ENCODE results near the gene LRRC17.
A peak's percentile ranks its signal among the peaks of the same experiment; 100 is the strongest.

Gene LRRC17

DNA sequence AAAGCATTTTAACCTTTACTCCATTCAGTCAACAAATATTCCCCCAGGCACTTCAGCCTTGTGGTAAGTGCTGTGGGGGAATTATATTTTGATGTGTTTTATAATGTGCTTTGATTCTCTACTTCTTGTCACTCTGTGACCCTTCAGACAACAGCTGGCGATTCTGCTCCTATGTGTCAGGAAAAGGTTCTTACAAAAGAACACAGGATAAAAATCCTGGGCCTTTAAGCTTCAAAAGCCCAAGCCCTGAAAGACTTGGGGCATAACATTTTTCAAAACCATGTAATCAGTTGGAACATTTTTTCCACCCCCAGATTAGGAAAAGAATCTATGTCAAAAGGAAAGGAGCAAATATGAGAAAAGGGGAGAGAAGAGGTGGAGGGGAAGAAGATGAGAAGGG lies 37.8 kb upstream of the LRRC17 start:
- peaks cover 5 to 32% (median 25%) of the 10 kb centered on the region in 10 experiments; a peak in 17 of 20 replicates for H3K4me1 ChIP-seq
- peak overlapping the region in 4 of 11 experiments; percentile 2 to 22 (median 8); a peak in 5 of 22 replicates for H3K27ac ChIP-seq

DNA sequence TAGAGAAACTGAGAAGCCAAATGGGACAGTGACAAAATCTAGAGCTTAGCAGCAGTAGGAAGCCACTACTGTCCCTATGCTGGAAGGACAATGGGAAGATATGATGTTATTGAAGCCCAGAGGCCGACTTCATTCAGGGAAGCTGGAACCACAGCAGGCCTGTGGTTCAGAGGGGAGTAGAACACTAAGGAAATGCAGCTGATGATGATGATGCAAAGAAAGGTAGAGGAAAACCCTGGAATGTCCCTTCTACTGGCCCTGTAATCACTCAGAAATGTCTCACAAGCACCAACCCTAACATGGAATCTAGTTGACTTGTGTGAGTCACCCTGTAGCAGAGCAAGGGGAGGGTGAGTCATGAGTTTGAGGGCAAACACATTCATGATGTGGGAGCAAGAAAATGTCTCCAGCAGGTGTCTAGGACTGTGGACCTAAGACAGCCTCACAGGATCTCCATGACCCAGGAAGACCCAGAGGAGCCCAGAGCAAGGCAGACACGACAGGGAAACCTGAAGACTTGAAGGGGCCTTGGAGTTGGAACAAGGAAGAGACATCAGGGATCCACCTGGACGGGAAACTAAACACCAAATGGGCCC lies 37.0 kb upstream of the LRRC17 start:
- Histone ChIP-seq H3K4me1 (peaks cover 5 to 32% (median 25%) of the 10 kb centered on the region in 10 experiments; a peak in 17 of 20 replicates), H3K4me2 (peak overlapping the region in 6 of 11 experiments; percentile 24 to 59 (median 45); a peak in 12 of 22 replicates), H3K9ac (no peak overlapping the region), H4K20me1 (no peaks in the 10 kb centered on the region), H3K27me3 (no peaks in the 10 kb centered on the region), H3K4me3 (no peak overlapping the region), H3K36me3 (no peaks in the 10 kb centered on the region), H3K9me3 (replicated peaks in 1 of 11) (no peaks in the 10 kb centered on the region), H3K27ac (peak overlapping the region in 4 of 11 experiments; percentile 2 to 36 (median 17); a peak in 3 of 22 replicates)
- TF ChIP-seq Cebpa-rat (IDR thresholded peaks at IDR 0.05) = no peak

More for the DNA sequence above, 37.8 kb upstream of the LRRC17 start:
- no peak for TF ChIP-seq Cebpa-rat (IDR thresholded peaks at IDR 0.05)
- H3K4me3 ChIP-seq = no peak overlapping the region
- peak overlapping the region in 9 of 11 experiments; percentile 24 to 59 (median 45); a peak in 15 of 22 replicates for H3K4me2 ChIP-seq
- no peak overlapping the region for H3K9ac ChIP-seq
- H3K9me3 ChIP-seq (replicated peaks in 1 of 11) = no peaks in the 10 kb centered on the region
- no peaks in the 10 kb centered on the region for H4K20me1 ChIP-seq
- H3K36me3 ChIP-seq = no peaks in the 10 kb centered on the region
- no peaks in the 10 kb centered on the region for H3K27me3 ChIP-seq

DNA sequence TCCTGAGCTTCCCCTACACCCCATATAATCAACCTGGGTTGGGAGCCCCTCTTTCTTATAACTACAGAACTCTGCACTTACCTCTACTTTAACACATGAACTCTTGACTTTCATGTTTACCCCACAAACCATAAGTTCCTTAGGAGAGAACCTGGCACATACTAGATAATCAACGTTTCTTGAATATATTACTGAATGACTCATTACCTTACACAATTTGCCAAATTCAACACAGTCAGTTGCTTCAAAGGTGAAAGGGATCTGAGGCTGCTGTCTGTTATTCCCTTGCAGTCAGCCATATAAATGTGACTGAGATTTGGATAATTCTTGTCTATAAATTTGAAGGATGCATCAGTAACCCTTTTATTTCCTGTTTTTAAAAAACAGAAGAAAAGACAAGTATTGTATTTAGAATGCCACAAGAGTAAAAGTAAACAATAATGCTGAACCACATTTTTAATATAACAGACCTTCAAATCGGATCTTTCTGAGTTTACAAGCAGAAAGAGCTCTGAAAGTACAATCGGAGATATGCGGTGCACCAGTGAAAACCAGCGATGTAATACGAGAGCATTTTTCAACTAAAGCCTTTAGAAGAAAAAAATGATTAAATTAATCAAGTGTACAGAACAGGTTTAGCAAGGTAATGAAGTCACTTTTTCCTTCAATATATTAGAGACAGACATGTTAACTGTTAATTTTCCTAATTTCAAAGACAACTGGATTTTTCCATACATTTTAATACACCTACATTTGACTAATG lies 29.5 kb upstream of the LRRC17 start:
- Histone ChIP-seq H3K9ac (no peak overlapping the region), H3K4me2 (0 out of 22 replicates have a peak overlapping the region, but pooled peaks of 2 of the 11 experiments have one; percentile 1 to 13), H4K20me1 (no peaks in the 10 kb centered on the region), H3K4me1 (peaks cover 0 to 32% (median 11%) of the 10 kb centered on the region in 10 experiments; a peak in 15 of 20 replicates), H3K9me3 (replicated peaks in 1 of 11) (peaks cover 0 to 12% (median 5%) of the 10 kb centered on the region in 11 experiments; a peak in 10 of 22 replicates), H3K4me3 (no peak overlapping the region), H3K36me3 (no peaks in the 10 kb centered on the region), H3K27ac (no peak overlapping the region), H3K27me3 (no peaks in the 10 kb centered on the region)
- TF ChIP-seq Cebpa-rat (IDR thresholded peaks at IDR 0.05) = no peak

DNA sequence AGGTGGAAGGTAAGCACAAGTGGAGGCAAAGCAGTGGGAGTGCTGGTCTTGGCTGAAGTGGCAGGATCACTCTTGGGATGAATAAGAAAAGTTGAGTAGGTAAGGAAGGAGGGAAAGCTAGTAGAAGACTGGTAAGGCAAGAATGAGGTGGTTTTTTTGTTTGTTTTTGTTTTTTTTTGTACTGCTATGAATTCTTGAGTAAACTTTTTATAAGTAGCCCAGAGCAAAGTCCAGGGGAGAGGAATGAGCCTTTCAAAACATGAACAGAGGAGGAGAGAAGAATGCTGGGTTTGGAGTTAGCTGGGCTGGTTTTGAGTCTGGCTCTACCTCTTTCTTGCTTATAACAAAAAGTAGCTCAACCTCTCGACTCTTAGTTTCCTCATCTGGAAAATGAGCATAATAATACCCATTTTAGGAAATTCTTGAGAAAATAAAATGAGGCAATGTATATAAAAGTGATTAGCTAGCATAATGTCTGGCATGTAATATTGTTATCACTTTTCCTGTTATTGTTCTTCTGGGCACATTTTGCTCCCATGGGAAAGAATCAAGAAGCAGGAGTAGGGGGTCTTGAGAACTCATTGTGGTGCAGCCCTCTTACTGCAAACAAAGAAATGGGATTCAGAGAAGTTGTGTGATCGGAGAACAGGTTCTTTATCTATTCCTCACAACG lies 24.1 kb upstream of the LRRC17 start:
- TF ChIP-seq Cebpa-rat (IDR thresholded peaks at IDR 0.05) = no peak

DNA sequence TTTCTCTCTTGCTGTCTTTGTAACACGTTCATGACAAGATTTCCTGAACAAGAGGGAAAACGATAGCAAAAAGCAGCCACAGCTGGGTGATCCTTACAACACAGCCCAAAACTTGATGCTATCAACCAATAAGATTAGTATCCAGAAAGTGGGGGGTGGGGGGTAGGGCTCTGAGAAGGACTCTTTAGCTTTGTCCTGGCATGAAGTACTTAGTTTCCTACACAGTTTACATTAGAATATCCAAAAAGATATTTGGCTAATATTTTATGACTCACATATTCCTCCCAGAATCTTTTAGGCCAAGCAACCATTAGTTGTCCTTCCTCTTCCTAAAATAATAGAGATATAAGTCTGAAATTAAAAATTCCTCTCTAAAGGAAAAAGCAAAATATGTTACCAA lies 22.9 kb upstream of the LRRC17 start:
- H3K36me3 ChIP-seq = no peaks in the 10 kb centered on the region
- peaks cover 0 to 17% (median 10%) of the 10 kb centered on the region in 11 experiments; a peak in 10 of 22 replicates for H3K9me3 ChIP-seq (replicated peaks in 1 of 11)
- H3K27ac ChIP-seq = peak overlapping the region in 9 of 11 experiments; percentile 32 to 92 (median 84); a peak in 17 of 22 replicates
- H3K4me1 ChIP-seq = peaks cover 37 to 78% (median 63%) of the 10 kb centered on the region in 10 experiments
- no peaks in the 10 kb centered on the region for H3K27me3 ChIP-seq
- TF ChIP-seq Cebpa-rat (IDR thresholded peaks at IDR 0.05) = no peak
- peak overlapping the region in 3 of 11 experiments; percentile 37 to 61 (median 58); a peak in 5 of 22 replicates for H3K9ac ChIP-seq
- peak overlapping the region; percentile 61 to 92 (median 72) for H3K4me2 ChIP-seq
- H3K4me3 ChIP-seq = no peak overlapping the region
- H4K20me1 ChIP-seq = no peaks in the 10 kb centered on the region

More for the DNA sequence above, 24.1 kb upstream of the LRRC17 start:
- H4K20me1 ChIP-seq = no peaks in the 10 kb centered on the region
- peaks cover 0 to 17% (median 10%) of the 10 kb centered on the region in 11 experiments; a peak in 10 of 22 replicates for H3K9me3 ChIP-seq (replicated peaks in 1 of 11)
- H3K4me1 ChIP-seq = peaks cover 37 to 66% (median 54%) of the 10 kb centered on the region in 10 experiments
- H3K4me2 ChIP-seq = peak overlapping the region in 3 of 11 experiments; percentile 4 to 49 (median 29); a peak in 3 of 22 replicates
- H3K27me3 ChIP-seq = no peaks in the 10 kb centered on the region
- no peak overlapping the region for H3K9ac ChIP-seq
- H3K4me3 ChIP-seq = no peak overlapping the region
- H3K27ac ChIP-seq = no peak overlapping the region
- H3K36me3 ChIP-seq = no peaks in the 10 kb centered on the region

DNA sequence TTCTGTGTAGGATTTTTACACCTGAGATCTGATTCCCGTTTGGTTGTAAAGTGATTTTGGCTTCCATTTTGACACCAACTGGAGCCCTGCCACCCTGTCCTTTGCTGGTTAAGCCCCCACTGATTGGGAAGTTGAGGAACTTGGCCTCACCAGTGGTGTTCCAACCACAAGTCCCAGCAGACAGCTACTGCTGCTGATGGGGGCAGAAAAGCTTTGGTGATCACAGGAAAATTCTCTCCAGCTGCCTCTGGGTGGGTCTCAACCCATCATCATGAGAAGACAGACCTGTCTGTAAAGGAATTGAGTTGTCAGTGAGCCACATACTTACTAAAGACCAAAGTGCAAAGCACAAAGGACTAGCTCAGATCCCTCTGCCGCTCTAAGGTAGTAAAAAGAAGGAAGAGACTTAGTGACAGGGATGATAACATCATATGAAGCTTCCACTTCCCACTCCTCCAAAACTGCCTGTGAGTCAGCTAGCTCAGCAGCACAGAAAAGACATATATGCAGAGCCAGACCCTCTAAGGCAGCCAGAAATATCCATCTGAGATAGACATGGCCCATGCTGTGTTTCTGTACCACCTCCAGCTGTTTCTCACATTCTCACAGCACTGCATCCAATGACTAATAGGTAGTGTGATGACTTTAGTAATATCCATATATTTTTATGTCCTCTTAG lies 22.4 kb upstream of the LRRC17 start:
- H3K9me3 ChIP-seq (replicated peaks in 1 of 11) = peaks cover 0 to 17% (median 10%) of the 10 kb centered on the region in 11 experiments; a peak in 10 of 22 replicates
- no peaks in the 10 kb centered on the region for H4K20me1 ChIP-seq
- peak overlapping the region; percentile 61 to 92 (median 72) for H3K4me2 ChIP-seq
- peak overlapping the region in 7 of 11 experiments; percentile 30 to 61 (median 55); a peak in 13 of 22 replicates for H3K9ac ChIP-seq
- H3K4me3 ChIP-seq = peak overlapping the region in 2 of 10 experiments; percentile 7 to 23; a peak in 2 of 20 replicates
- H3K27me3 ChIP-seq = no peaks in the 10 kb centered on the region
- H3K27ac ChIP-seq = peak overlapping the region in 9 of 11 experiments; percentile 32 to 92 (median 84); a peak in 18 of 22 replicates
- no peaks in the 10 kb centered on the region for H3K36me3 ChIP-seq
- H3K4me1 ChIP-seq = peaks cover 37 to 84% (median 68%) of the 10 kb centered on the region in 10 experiments
- no peak for TF ChIP-seq Cebpa-rat (IDR thresholded peaks at IDR 0.05)

DNA sequence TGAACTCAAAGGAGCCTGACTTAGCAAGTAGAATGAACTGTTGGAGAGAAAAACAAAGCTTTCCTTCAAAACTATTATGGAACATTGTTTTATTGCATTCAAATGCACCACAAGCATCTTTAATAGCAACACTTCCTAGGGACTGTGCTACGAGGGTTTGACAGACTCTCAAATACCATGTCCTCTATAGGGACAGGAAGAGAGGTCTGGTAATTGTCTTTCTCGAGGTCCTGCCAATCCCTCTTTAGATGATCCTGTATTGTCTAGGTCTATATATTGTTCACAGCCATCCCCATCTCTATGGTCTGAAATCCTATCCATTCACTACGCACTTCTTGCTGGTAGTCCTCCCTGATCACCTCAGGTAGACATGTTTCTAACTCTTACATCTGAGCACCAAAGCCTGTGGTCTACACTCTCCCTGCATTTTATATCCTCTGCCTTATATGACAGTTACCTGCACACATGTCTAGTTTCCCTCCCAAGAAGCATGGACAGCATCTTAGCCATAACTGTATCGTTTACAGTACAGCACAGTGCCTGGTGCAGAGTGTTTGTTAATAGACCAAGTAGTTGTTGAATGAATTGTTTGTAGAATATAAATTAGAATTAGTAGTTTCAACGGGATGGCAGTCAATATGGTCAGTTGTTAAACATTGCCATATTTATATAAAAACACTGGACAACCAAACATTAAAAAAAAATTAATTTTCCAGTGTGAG lies 21.7 kb upstream of the LRRC17 start:
- no peaks in the 10 kb centered on the region for H3K36me3 ChIP-seq
- H4K20me1 ChIP-seq = no peaks in the 10 kb centered on the region
- TF ChIP-seq Cebpa-rat (IDR thresholded peaks at IDR 0.05) = no peak
- H3K27ac ChIP-seq = peak overlapping the region in 9 of 11 experiments; percentile 32 to 92 (median 84); a peak in 18 of 22 replicates
- peak overlapping the region in 5 of 11 experiments; percentile 30 to 71 (median 58); a peak in 11 of 22 replicates for H3K9ac ChIP-seq
- H3K27me3 ChIP-seq = no peaks in the 10 kb centered on the region
- H3K4me3 ChIP-seq = no peak overlapping the region
- H3K9me3 ChIP-seq (replicated peaks in 1 of 11) = peaks cover 0 to 12% (median 6%) of the 10 kb centered on the region in 11 experiments; a peak in 8 of 22 replicates
- peaks cover 37 to 88% (median 69%) of the 10 kb centered on the region in 10 experiments for H3K4me1 ChIP-seq
- H3K4me2 ChIP-seq = peak overlapping the region; percentile 61 to 92 (median 72)
